ENCODE data around the gene ATRN.

The ATRN gene

DNA sequence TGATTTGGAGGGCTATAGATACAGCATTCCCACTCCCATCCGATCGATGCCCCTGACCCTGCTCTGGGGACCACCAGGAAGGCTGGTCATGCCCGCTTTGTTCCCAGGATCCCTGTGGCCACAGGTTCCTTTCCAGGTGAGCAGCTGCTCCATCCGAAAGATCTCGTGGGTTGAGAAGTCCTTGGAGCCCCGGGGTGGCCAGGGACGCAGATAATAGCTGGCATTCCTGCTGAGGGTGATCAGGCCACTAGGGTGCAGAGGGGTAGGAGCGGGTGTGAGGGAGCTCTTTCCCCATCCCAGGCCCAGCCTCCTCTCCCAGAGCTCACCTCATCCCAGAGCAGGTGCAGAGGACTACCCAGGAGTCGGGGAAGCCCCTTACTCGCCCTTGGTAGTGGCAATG, 203.6 kb downstream of the ATRN start:
- H3K4me3 ChIP-seq (ENCODE audit: low read depth, low read length) = no peak overlapping the region
- no peaks in the 10 kb centered on the region for H3K9me3 ChIP-seq (ENCODE audit: control insufficient read depth, insufficient read depth, low read depth, low read length)
- CTCF ChIA-PET = interaction anchor here (0.5 to 4.9 kb wide), 9 partner anchors 22 to 906 kb away, joined by 3 to 94 read pairs (median 3); no protein-coding TSS in a partner anchor
- TF ChIP-seq ZNF335 (tag by site-specific recombination; conservative IDR thresholded peaks at IDR 0.05) (no peak), ZNF837 (tag by site-specific recombination; IDR thresholded peaks at IDR 0.05) (no peak), ZNF777 (tag by site-specific recombination; IDR thresholded peaks at IDR 0.05; ENCODE audit: borderline replicate concordance) (no peak), ZNF138 (tag by site-specific recombination; IDR thresholded peaks at IDR 0.05; ENCODE audit: borderline replicate concordance) (no peak), ZNF211 (tag by site-specific recombination; IDR thresholded peaks at IDR 0.05; ENCODE audit: low read depth) (no peak), KLF16 (tag by site-specific recombination; IDR thresholded peaks at IDR 0.05) (no peak), ZBTB49 (tag by site-specific recombination; IDR thresholded peaks at IDR 0.05; ENCODE audit: low read depth) (no peak), SETDB1 (IDR thresholded peaks at IDR 0.05; ENCODE audit: insufficient read length, low read length) (no peak), ZBTB7A (tag by site-specific recombination; IDR thresholded peaks at IDR 0.05; ENCODE audit: low read depth) (no peak), ZNF16 (tag by site-specific recombination; IDR thresholded peaks at IDR 0.05; ENCODE audit: low read depth) (no peak), ZNF404 (tag by site-specific recombination; IDR thresholded peaks at IDR 0.05) (no peak), ZNF114 (tag by site-specific recombination; IDR thresholded peaks at IDR 0.05) (no peak), ZFP37 (tag by site-specific recombination; IDR thresholded peaks at IDR 0.05) (no peak), ZNF600 (tag by site-specific recombination; IDR thresholded peaks at IDR 0.05) (no peak)
- TF ChIP-seq, protein P1, sequence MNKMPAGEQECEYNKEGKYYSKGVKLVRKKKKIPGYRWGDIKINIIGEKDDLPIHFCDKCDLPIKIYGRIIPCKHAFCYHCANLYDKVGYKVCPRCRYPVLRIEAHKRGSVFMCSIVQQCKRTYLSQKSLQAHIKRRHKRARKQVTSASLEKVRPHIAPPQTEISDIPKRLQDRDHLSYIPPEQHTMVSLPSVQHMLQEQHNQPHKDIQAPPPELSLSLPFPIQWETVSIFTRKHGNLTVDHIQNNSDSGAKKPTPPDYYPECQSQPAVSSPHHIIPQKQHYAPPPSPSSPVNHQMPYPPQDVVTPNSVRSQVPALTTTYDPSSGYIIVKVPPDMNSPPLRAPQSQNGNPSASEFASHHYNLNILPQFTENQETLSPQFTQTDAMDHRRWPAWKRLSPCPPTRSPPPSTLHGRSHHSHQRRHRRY (tag by site-specific recombination; IDR thresholded peaks at IDR 0.05) = no peak
- TF ChIP-seq, protein P2, sequence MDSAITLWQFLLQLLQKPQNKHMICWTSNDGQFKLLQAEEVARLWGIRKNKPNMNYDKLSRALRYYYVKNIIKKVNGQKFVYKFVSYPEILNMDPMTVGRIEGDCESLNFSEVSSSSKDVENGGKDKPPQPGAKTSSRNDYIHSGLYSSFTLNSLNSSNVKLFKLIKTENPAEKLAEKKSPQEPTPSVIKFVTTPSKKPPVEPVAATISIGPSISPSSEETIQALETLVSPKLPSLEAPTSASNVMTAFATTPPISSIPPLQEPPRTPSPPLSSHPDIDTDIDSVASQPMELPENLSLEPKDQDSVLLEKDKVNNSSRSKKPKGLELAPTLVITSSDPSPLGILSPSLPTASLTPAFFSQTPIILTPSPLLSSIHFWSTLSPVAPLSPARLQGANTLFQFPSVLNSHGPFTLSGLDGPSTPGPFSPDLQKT (IDR thresholded peaks at IDR 0.05; ENCODE audit: borderline replicate concordance, low read depth, low read length) = no peak
- H3K36me3 ChIP-seq (ENCODE audit: control insufficient read depth in 2 of 2, insufficient read depth in 1 of 2, low read length in 2 of 2) = no peaks in the 10 kb centered on the region
- POLR2A ChIA-PET = interaction anchor here (0.6 kb wide), 1 partner anchor 176 kb away, joined by 3 read pairs; no protein-coding TSS in a partner anchor
- H3K27ac ChIP-seq (ENCODE audit: extremely low read depth, low read depth, low read length) = no peak overlapping the region
- 0 out of 2 replicates have a peak, but pooled peaks cover 2% of the 10 kb centered on the region for H3K4me1 ChIP-seq (ENCODE audit: control insufficient read depth, insufficient read depth, low read length)

DNA sequence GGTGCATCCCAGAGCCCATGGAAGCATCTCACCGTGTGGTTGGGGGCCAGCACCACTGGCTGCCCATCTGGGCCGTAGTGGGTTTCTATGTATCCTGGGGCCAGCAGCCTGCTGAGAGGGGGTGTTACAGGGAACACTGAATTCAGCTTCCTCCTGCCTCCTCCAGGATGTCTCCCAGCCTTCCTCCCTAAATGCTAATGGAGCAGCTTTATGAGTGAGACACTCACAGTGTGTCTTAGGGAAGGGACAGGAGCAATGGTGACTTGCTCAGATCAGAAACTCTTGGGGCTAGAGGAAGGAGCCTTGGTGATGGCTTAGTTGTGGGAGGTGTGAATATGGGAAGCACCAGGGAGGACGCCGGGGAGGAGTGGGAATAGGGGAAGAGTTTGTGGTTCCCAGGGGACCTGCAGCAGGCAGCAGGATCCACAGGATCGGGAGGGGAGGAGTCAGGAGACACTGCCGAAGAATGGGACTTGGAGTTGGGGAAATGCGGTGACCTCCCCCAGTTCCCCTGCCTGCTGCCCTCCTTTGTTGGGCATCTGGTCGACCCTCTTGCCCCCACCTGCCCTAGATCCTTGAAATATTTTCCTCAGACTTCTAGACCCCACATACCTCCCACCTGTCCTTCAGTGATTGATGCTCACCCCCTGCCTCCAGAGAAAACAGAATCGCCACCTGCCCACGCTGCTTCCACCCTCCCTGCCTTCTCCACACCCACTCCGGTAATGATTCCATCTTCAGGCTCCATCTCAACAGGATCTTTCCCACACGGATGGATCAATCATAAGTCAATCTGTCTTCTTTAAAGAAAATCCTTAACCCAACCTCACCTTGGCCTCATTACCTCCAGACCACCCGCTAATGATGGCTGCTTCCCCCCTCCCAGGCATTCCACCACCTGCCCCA, 204.4 kb downstream of the ATRN start:
- Histone ChIP-seq H3K9me3 (ENCODE audit: control insufficient read depth, insufficient read depth, low read depth, low read length) (no peaks in the 10 kb centered on the region), H3K4me1 (ENCODE audit: control insufficient read depth, insufficient read depth, low read length) (0 out of 2 replicates have a peak, but pooled peaks cover 2% of the 10 kb centered on the region), H3K4me3 (ENCODE audit: low read depth, low read length) (no peak overlapping the region), H3K27ac (ENCODE audit: extremely low read depth, low read depth, low read length) (no peak overlapping the region), H3K36me3 (ENCODE audit: control insufficient read depth in 2 of 2, insufficient read depth in 1 of 2, low read length in 2 of 2) (no peaks in the 10 kb centered on the region)
- POLR2A ChIA-PET = interaction anchor here (0.6 kb wide), 1 partner anchor 175 kb away, joined by 3 read pairs; no protein-coding TSS in a partner anchor
- CTCF ChIA-PET = interaction anchor here (0.5 to 4.9 kb wide), 17 partner anchors 7 to 633 kb away, joined by 3 to 94 read pairs (median 6); partner anchors contain the start of gene SPEF1
- TF ChIP-seq ZXDB (tag by site-specific recombination; IDR thresholded peaks at IDR 0.05) (no peak), RBAK (tag by site-specific recombination; IDR thresholded peaks at IDR 0.05) (no peak), ZNF114 (tag by site-specific recombination; IDR thresholded peaks at IDR 0.05) (no peak), ZNF324 (tag by site-specific recombination; IDR thresholded peaks at IDR 0.05) (no peak), EGR2 (tag by site-specific recombination; IDR thresholded peaks at IDR 0.05; ENCODE audit: low read depth) (peak; percentile 99), ZNF48 (tag by site-specific recombination; IDR thresholded peaks at IDR 0.05) (no peak), SP3 (tag by site-specific recombination; IDR thresholded peaks at IDR 0.05) (peak; percentile 22), ATF2 (tag by site-specific recombination; IDR thresholded peaks at IDR 0.05; ENCODE audit: low read depth) (no peak), ZNF184 (tag by site-specific recombination; IDR thresholded peaks at IDR 0.05) (no peak), ZBTB17 (tag by site-specific recombination; IDR thresholded peaks at IDR 0.05) (peak; percentile 50)
- TF ChIP-seq, protein P3, sequence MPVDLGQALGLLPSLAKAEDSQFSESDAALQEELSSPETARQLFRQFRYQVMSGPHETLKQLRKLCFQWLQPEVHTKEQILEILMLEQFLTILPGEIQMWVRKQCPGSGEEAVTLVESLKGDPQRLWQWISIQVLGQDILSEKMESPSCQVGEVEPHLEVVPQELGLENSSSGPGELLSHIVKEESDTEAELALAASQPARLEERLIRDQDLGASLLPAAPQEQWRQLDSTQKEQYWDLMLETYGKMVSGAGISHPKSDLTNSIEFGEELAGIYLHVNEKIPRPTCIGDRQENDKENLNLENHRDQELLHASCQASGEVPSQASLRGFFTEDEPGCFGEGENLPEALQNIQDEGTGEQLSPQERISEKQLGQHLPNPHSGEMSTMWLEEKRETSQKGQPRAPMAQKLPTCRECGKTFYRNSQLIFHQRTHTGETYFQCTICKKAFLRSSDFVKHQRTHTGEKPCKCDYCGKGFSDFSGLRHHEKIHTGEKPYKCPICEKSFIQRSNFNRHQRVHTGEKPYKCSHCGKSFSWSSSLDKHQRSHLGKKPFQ (tag by site-specific recombination; IDR thresholded peaks at IDR 0.05) = peak; percentile 98
